ENCODE results near the gene CCT2.

- TF ChIP-seq CTCF (IDR thresholded peaks at IDR 0.05), result peak in 1 of 6 experiments; percentile 15
- TF ChIP-seq POLR2A (IDR thresholded peaks at IDR 0.05), result no peak
Observed at GRCh38 chr12:69633061-69633460, 47.8 kb downstream of the CCT2 start.

Data from esophagus squamous epithelium (tissue), 4 donors.